GM06990 (cell line): ENCODE measurements around the gene CST4.

ENCODE experiments used
- DNase-seq: peaks from one replicate; pipeline ENCODE4 v3.0.0-alpha.2; 2011; ENCODE audit not compliant: insufficient read length; ENCODE audit errors: extremely low read depth
- H3K27me3 ChIP-seq: replicated peaks from 2 replicates; pipeline ENCODE4 v1.6.0; 2011; ENCODE audit warnings: low read length; ENCODE audit not compliant: control insufficient read depth, insufficient read depth
- H3K36me3 ChIP-seq: 2 replicates; pipeline ENCODE4 v1.5.1; 2011; ENCODE audit warnings: low read length; ENCODE audit not compliant: control insufficient read depth, insufficient read depth
- H3K4me3 ChIP-seq: replicated peaks from 2 replicates; pipeline ENCODE4 v1.5.1; 2011; ENCODE audit warnings: low read depth, mild to moderate bottlenecking, control low read depth, low read length
- TF ChIP-seq, protein P1 (sequence below): IDR thresholded peaks from 2 replicates; pipeline ENCODE4 v1.5.1; 2011; ENCODE audit warnings: low read length, control low read depth, mild to moderate bottlenecking, inconsistent platforms; ENCODE audit not compliant: insufficient read depth, poor library complexity, severe bottlenecking

Gene CST4

DNA sequence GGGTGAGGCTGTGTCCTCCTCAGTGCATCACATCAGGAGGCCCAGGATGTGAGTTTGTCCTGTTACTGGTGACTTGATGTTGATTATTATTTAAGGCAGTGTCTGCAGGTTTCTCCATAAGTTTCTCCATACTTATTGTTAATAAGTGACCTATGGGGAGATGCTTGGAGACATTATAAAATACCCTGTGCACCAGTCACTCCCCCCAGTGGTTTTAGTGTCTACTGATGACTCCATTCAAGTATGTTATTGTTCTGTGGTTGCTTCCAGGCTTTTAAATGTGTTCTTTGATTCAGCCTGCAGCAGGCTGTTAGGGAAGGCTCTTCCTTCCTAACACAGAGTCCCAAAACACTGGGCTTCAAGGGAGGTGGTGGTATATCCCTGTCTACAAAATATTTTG is 36.5 kb downstream of the CST4 start:
- Histone ChIP-seq H3K4me3 (no peak overlapping the region), H3K36me3 (no peaks in the 10 kb centered on the region), H3K27me3 (no peaks in the 10 kb centered on the region)
- no peak for DNase-seq
- TF ChIP-seq, protein P1, sequence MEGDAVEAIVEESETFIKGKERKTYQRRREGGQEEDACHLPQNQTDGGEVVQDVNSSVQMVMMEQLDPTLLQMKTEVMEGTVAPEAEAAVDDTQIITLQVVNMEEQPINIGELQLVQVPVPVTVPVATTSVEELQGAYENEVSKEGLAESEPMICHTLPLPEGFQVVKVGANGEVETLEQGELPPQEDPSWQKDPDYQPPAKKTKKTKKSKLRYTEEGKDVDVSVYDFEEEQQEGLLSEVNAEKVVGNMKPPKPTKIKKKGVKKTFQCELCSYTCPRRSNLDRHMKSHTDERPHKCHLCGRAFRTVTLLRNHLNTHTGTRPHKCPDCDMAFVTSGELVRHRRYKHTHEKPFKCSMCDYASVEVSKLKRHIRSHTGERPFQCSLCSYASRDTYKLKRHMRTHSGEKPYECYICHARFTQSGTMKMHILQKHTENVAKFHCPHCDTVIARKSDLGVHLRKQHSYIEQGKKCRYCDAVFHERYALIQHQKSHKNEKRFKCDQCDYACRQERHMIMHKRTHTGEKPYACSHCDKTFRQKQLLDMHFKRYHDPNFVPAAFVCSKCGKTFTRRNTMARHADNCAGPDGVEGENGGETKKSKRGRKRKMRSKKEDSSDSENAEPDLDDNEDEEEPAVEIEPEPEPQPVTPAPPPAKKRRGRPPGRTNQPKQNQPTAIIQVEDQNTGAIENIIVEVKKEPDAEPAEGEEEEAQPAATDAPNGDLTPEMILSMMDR, result no peak

DNA sequence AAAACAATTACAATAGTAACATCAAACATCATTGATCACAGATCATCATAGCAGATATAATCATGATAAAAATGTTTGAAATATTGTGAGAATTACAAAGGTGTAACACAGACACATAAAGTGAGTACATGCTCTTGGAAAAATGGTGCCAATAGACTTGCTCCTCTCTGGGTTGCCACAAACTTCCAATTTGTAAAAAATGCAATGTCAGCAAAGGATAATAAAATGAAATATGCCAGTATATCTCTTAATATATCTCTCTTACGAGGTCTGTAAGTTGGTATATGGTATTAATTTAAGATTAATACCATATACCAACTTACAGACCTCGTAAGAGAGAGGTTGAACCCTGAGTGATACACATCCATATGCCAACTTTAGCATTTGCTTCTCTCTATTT is 37.7 kb downstream of the CST4 start:
- TF ChIP-seq, protein P1, result no peak
- H3K4me3 ChIP-seq, result no peak overlapping the region
- DNase-seq, result no peak
- no peaks in the 10 kb centered on the region for H3K36me3 ChIP-seq
- no peaks in the 10 kb centered on the region for H3K27me3 ChIP-seq

DNA sequence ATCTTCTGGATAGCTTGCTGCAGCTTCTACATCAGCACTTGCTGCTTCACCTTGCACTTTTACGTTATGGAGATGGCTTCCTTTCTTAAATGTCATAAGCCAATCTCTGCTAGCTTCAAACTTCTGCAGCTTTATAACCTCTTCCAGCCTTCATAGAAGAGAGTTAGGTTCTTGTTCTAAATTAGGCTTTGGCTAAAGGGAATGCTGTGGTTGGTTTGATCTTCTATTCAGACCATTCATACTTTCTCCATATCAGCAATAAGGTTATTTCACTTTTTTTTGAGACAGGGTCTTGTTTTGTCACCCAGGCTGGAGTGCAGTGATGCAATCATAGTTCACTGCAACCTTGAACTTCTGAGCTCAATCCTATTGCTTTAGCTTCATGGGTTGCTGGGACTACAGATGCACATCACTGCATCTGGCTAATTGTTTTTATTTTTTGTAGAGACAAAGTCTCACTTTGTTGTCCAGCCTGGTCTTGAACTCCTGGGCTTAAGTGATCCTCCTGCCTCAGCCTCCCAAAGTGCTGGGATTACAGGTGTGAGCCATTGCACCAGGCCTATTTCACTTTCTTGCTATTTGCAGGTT is 38.9 kb downstream of the CST4 start:
- Histone ChIP-seq H3K4me3 (no peak overlapping the region), H3K36me3 (no peaks in the 10 kb centered on the region), H3K27me3 (no peaks in the 10 kb centered on the region)
- no peak for DNase-seq
- TF ChIP-seq, protein P1, result no peak

DNA sequence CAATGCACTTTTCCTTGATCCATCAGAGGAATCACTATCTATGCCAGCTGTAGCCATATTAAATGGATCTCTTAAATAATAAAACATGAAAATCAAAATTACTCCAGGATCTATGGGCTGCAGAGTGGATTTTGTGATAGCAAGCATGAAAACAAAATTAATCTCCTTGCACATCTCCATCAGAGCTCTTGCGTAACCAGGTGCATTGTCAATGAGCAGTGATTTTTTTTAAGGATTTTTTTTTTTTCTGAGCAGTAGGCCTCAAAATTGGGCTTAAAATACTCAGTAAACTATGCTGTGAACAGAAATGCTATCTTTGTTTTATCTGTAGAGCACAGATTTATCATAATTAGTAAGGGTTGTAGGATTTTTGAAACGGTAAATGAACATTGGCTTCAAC is 39.6 kb downstream of the CST4 start:
- H3K27me3 ChIP-seq, result no peaks in the 10 kb centered on the region
- TF ChIP-seq, protein P1, result no peak
- H3K4me3 ChIP-seq, result no peak overlapping the region
- no peaks in the 10 kb centered on the region for H3K36me3 ChIP-seq
- DNase-seq, result no peak

DNA sequence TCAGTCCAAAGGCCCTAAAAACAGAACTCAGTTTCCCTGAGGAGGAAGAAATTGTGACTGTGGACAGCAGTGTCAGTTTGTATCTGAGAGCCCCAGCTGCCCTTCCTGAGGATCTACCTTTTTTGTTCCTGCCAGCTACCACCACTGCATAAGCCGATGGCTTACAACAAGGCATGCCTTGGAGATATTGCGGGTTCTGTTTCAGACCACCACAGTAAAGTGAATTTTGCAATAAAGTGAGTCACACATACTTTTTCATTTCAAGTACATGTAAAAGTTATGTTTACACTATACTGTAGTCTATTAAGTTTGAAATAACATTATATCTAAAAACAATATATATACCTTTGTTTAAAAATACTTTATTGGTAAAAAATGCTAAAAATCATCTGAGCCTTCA is 41.5 kb downstream of the CST4 start:
- H3K27me3 ChIP-seq, result no peaks in the 10 kb centered on the region
- TF ChIP-seq, protein P1, result no peak
- no peak for DNase-seq
- H3K4me3 ChIP-seq, result no peak overlapping the region
- no peaks in the 10 kb centered on the region for H3K36me3 ChIP-seq
